ENCODE data around the gene GABARAP.
A peak's percentile ranks its signal among the peaks of the same experiment; 100 is the strongest.

GABARAP gene

DNA sequence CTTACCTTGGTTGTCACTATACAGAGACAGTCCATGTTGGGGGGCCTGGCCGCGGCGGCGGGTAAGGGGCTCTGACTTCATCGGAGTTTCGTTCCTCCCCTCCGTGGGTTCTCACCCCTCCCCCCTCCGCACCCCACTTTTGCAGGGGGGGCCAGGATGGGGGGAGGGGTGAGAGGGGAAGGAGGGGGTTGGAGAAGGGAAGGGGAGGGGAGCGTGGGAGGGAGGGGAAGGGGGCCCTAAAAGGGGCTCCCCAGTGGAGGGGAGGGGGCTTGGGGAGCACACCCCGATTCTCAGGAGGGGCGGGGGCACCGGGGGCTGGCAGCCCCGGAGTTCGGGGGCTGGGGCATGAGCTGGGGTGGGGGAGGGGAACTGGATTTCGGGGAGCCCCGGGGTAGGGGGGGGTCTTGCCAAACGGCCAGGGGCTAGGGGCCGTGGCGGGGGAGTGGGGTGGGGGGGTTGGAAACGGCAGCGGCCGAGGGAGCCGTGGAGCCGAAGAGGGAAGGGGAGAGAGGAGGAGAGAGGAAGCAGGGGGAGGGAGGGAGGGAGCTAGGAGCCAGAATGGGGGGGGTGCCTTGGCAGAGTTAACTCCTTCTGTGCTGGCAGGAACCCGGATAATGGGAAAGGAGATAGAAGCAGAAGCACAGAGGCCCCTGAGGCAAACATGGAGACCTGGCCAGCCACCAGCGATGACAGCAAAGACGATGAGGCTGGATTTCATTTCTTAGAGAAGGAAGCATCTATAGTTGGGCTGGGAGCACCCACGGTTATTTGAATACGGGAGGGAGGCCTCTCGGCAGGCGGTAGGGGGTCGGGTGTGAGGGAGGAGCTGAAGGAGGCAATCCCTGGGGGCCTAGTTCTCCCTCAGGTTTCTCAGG lies 24.9 kb downstream of the GABARAP start (continued):
- TF ChIP-seq ZNF433 (tag by site-specific recombination; IDR thresholded peaks at IDR 0.05; ENCODE audit: low read depth) (0 out of 2 replicates have a peak, but pooled peaks have one; percentile 7), ZNF404 (tag by site-specific recombination; IDR thresholded peaks at IDR 0.05) (no peak), ZNF624 (tag by site-specific recombination; IDR thresholded peaks at IDR 0.05) (no peak), ZNF211 (tag by site-specific recombination; IDR thresholded peaks at IDR 0.05; ENCODE audit: low read depth) (no peak), ZNF19 (tag by site-specific recombination; IDR thresholded peaks at IDR 0.05; ENCODE audit: low read depth) (no peak), ZFHX2 (tag by site-specific recombination; conservative IDR thresholded peaks at IDR 0.05) (peak; percentile 34), ZNF707 (tag by site-specific recombination; IDR thresholded peaks at IDR 0.05) (no peak), ZBTB8A (tag by site-specific recombination; IDR thresholded peaks at IDR 0.05) (0 out of 2 replicates have a peak, but pooled peaks have one; percentile 17), ZNF658 (tag by site-specific recombination; IDR thresholded peaks at IDR 0.05) (no peak), EGR2 (tag by site-specific recombination; IDR thresholded peaks at IDR 0.05; ENCODE audit: low read depth) (0 out of 2 replicates have a peak, but pooled peaks have one; percentile 26), HOXC10 (CRISPR knock-in tag; IDR thresholded peaks at IDR 0.05) (no peak), OVOL3 (tag by site-specific recombination; IDR thresholded peaks at IDR 0.05) (no peak), ZNF768 (tag by site-specific recombination; IDR thresholded peaks at IDR 0.05) (no peak), ZBTB48 (tag by site-specific recombination; IDR thresholded peaks at IDR 0.05) (peak; percentile 72; the same call in 1 of the 2 replicates), SP7 (tag by site-specific recombination; IDR thresholded peaks at IDR 0.05) (peak; percentile 42; the same call in 1 of the 2 replicates), ZIC2 (tag by site-specific recombination; IDR thresholded peaks at IDR 0.05) (0 out of 2 replicates have a peak, but pooled peaks have one; percentile 40), SCRT1 (tag by site-specific recombination; IDR thresholded peaks at IDR 0.05; ENCODE audit: borderline replicate concordance) (no peak), ZNF600 (tag by site-specific recombination; IDR thresholded peaks at IDR 0.05) (peak; percentile 8; the same call in 1 of the 2 replicates), ZNF558 (tag by site-specific recombination; IDR thresholded peaks at IDR 0.05) (no peak), FEZF1 (tag by site-specific recombination; IDR thresholded peaks at IDR 0.05) (no peak), ZNF169 (tag by site-specific recombination; IDR thresholded peaks at IDR 0.05) (no peak), ZNF76 (tag by site-specific recombination; IDR thresholded peaks at IDR 0.05; ENCODE audit: borderline replicate concordance, low read depth) (0 out of 2 replicates have a peak, but pooled peaks have one; percentile 20), GLIS1 (tag by site-specific recombination; IDR thresholded peaks at IDR 0.05) (peak; percentile 81), GFI1B (tag by site-specific recombination; IDR thresholded peaks at IDR 0.05) (no peak), MYNN (tag by site-specific recombination; IDR thresholded peaks at IDR 0.05; ENCODE audit: borderline replicate concordance) (no peak), WT1 (tag by site-specific recombination; IDR thresholded peaks at IDR 0.05) (peak; percentile 54; the same call in 1 of the 2 replicates)
- TF ChIP-seq, protein P1, sequence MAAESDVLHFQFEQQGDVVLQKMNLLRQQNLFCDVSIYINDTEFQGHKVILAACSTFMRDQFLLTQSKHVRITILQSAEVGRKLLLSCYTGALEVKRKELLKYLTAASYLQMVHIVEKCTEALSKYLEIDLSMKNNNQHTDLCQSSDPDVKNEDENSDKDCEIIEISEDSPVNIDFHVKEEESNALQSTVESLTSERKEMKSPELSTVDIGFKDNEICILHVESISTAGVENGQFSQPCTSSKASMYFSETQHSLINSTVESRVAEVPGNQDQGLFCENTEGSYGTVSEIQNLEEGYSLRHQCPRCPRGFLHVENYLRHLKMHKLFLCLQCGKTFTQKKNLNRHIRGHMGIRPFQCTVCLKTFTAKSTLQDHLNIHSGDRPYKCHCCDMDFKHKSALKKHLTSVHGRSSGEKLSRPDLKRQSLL (tag by site-specific recombination; IDR thresholded peaks at IDR 0.05): no peak
- TF ChIP-seq, protein P2, sequence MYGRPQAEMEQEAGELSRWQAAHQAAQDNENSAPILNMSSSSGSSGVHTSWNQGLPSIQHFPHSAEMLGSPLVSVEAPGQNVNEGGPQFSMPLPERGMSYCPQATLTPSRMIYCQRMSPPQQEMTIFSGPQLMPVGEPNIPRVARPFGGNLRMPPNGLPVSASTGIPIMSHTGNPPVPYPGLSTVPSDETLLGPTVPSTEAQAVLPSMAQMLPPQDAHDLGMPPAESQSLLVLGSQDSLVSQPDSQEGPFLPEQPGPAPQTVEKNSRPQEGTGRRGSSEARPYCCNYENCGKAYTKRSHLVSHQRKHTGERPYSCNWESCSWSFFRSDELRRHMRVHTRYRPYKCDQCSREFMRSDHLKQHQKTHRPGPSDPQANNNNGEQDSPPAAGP (tag by site-specific recombination; IDR thresholded peaks at IDR 0.05): peak; percentile 60; the same call in 1 of the 2 replicates
- TF ChIP-seq, protein P3, sequence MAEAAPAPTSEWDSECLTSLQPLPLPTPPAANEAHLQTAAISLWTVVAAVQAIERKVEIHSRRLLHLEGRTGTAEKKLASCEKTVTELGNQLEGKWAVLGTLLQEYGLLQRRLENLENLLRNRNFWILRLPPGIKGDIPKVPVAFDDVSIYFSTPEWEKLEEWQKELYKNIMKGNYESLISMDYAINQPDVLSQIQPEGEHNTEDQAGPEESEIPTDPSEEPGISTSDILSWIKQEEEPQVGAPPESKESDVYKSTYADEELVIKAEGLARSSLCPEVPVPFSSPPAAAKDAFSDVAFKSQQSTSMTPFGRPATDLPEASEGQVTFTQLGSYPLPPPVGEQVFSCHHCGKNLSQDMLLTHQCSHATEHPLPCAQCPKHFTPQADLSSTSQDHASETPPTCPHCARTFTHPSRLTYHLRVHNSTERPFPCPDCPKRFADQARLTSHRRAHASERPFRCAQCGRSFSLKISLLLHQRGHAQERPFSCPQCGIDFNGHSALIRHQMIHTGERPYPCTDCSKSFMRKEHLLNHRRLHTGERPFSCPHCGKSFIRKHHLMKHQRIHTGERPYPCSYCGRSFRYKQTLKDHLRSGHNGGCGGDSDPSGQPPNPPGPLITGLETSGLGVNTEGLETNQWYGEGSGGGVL (tag by site-specific recombination; IDR thresholded peaks at IDR 0.05): peak; percentile 77
- TF ChIP-seq, protein P4, sequence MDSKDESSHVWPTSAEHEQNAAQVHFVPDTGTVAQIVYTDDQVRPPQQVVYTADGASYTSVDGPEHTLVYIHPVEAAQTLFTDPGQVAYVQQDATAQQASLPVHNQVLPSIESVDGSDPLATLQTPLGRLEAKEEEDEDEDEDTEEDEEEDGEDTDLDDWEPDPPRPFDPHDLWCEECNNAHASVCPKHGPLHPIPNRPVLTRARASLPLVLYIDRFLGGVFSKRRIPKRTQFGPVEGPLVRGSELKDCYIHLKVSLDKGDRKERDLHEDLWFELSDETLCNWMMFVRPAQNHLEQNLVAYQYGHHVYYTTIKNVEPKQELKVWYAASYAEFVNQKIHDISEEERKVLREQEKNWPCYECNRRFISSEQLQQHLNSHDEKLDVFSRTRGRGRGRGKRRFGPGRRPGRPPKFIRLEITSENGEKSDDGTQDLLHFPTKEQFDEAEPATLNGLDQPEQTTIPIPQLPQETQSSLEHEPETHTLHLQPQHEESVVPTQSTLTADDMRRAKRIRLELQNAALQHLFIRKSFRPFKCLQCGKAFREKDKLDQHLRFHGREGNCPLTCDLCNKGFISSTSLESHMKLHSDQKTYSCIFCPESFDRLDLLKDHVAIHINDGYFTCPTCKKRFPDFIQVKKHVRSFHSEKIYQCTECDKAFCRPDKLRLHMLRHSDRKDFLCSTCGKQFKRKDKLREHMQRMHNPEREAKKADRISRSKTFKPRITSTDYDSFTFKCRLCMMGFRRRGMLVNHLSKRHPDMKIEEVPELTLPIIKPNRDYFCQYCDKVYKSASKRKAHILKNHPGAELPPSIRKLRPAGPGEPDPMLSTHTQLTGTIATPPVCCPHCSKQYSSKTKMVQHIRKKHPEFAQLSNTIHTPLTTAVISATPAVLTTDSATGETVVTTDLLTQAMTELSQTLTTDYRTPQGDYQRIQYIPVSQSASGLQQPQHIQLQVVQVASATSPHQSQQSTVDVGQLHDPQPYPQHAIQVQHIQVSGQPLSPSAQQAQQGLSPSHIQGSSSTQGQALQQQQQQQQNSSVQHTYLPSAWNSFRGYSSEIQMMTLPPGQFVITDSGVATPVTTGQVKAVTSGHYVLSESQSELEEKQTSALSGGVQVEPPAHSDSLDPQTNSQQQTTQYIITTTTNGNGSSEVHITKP (tag by site-specific recombination; IDR thresholded peaks at IDR 0.05): peak; percentile 58
- TF ChIP-seq, protein P5, sequence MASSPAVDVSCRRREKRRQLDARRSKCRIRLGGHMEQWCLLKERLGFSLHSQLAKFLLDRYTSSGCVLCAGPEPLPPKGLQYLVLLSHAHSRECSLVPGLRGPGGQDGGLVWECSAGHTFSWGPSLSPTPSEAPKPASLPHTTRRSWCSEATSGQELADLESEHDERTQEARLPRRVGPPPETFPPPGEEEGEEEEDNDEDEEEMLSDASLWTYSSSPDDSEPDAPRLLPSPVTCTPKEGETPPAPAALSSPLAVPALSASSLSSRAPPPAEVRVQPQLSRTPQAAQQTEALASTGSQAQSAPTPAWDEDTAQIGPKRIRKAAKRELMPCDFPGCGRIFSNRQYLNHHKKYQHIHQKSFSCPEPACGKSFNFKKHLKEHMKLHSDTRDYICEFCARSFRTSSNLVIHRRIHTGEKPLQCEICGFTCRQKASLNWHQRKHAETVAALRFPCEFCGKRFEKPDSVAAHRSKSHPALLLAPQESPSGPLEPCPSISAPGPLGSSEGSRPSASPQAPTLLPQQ (tag by site-specific recombination; IDR thresholded peaks at IDR 0.05): no peak
